HCT116 (cell line): Measurements from ENCODE around the gene ERGIC2.

Experiments used
- CTCF ChIP-seq, 3 experiments: fragments of 200-600 bp in 1 of 3; sonication (generic) in 1 of 3; IDR thresholded peaks in 2 of 3; conservative IDR thresholded peaks in 1 of 3; 2 replicates each; pipeline ENCODE4 v1.5.1; 2012 to 2017; ENCODE audit warnings: low read depth in 2 of 3, low read length in 2 of 3, antibody characterized with exemption in 1 of 3, borderline replicate concordance in 1 of 3, control low read depth in 1 of 3, mild to moderate bottlenecking in 1 of 3, mixed read lengths in 1 of 3, mixed run types in 1 of 3, moderate library complexity in 1 of 3; ENCODE audit not compliant: insufficient read depth in 1 of 3
- EZH2 ChIP-seq: fragments of 200-600 bp; sonication (generic); IDR thresholded peaks from 2 replicates; pipeline ENCODE4 v1.6.1; 2017; ENCODE audit warnings: antibody characterized with exemption, mixed run types
- POLR2A ChIP-seq: IDR thresholded peaks from 2 replicates; pipeline ENCODE4 v1.7.0; 2011; ENCODE audit warnings: borderline replicate concordance; ENCODE audit not compliant: insufficient read depth, insufficient read length; ENCODE audit errors: extremely low read depth
- SRF ChIP-seq: IDR thresholded peaks from 2 replicates; pipeline ENCODE4 v1.6.1; 2012; ENCODE audit warnings: low read depth
- YY1 ChIP-seq: IDR thresholded peaks from 2 replicates; pipeline ENCODE4 v1.6.1; 2011; ENCODE audit warnings: low read length, low read depth, moderate library complexity, mild to moderate bottlenecking; ENCODE audit not compliant: insufficient replicate concordance; ENCODE audit errors: extremely low read depth
- ZNF274 ChIP-seq: fragments of 200-500 bp; sonication (Bioruptor generic); IDR thresholded peaks from 2 replicates; pipeline ENCODE4 v1.6.1; 2014; ENCODE audit warnings: mild to moderate bottlenecking, low read depth, low read length, inconsistent platforms

- no peak for TF ChIP-seq POLR2A
- TF ChIP-seq CTCF (IDR thresholded peaks at IDR 0.05 in 2 of 3, conservative IDR thresholded peaks at IDR 0.05 in 1 of 3; ENCODE audit: borderline replicate concordance in 1 of 3, insufficient read depth in 1 of 3, low read depth in 2 of 3, low read length in 2 of 3) = no peak
- no peak for TF ChIP-seq ZNF274
- TF ChIP-seq YY1 = no peak
- no peak for TF ChIP-seq SRF
- no peak for TF ChIP-seq EZH2
Observed at GRCh38 chr12:29316752-29317151, 64.2 kb downstream of the ERGIC2 start.
